Stomach (tissue), 9 donors: Measurements from ENCODE around the gene CAMSAP3. TPM values are rescaled to one million over a fixed set of nuclear protein-coding genes. Genes with fewer than 3 reads are reported as not detected.

ENCODE experiments used
- DNase-seq, 2 donors: peaks; one replicate each; pipeline versions ENCODE4 v3.0.0 to v3.0.0-alpha.2; 2013 to 2019
- H3K27ac ChIP-seq, 5 donors: fragments of 200-600 bp in 4 of 5; sonication (generic) in 4 of 5; one replicate each; pipeline ENCODE4 v1.5.1; 2013 to 2019; ENCODE audit warnings: mild to moderate bottlenecking in 1 of 5, moderate library complexity in 1 of 5
- H3K27me3 ChIP-seq, 3 donors: fragments of 200-600 bp; sonication (generic); one replicate each; pipeline ENCODE4 v1.5.1; 2017 to 2019; ENCODE audit warnings: mixed run types in 1 of 3
- H3K36me3 ChIP-seq, 4 donors: fragments of 200-600 bp; sonication (generic); 1 replicate in 3 of 4; 2 replicates in 1 of 4; pipeline ENCODE4 v1.5.1; 2016 to 2019
- H3K4me1 ChIP-seq, 4 donors: fragments of 200-600 bp; sonication (generic); one replicate each; pipeline ENCODE4 v1.5.1; 2016 to 2019
- H3K4me3 ChIP-seq, 4 donors: fragments of 200-600 bp; sonication (generic) in 3 of 4; one replicate each; pipeline ENCODE4 v1.5.1; 2016 to 2019; ENCODE audit warnings: mild to moderate bottlenecking in 1 of 4
- H3K9me3 ChIP-seq, 4 donors: fragments of 200-600 bp; sonication (generic); one replicate each; pipeline ENCODE4 v1.5.1; 2016 to 2019
- CTCF ChIP-seq, 7 experiments: fragments of 450-650 bp in 4 of 7; fragments of 200-600 bp in 3 of 7; sonication (generic) in 3 of 7; IDR thresholded peaks; one replicate each; pipeline ENCODE4 v1.5.1; 2016 to 2019; ENCODE audit warnings: antibody characterized with exemption in 7 of 7, control low read depth in 2 of 7, mild to moderate bottlenecking in 1 of 7
- EP300 ChIP-seq: sonication (generic); formaldehyde crosslinking; IDR thresholded peaks from one replicate; pipeline ENCODE4 v1.6.1; 2017; ENCODE audit warnings: antibody characterized with exemption
- POLR2A ChIP-seq, 4 donors: fragments of 450-650 bp; IDR thresholded peaks; one replicate each; pipeline ENCODE4 v1.6.1; 2016; ENCODE audit warnings: antibody characterized with exemption in 4 of 4, control low read depth in 2 of 4, mild to moderate bottlenecking in 1 of 4, moderate library complexity in 1 of 4
- POLR2AphosphoS5 ChIP-seq, 3 donors: sonication (generic); formaldehyde crosslinking; IDR thresholded peaks; one replicate each; pipeline ENCODE4 v1.6.1; 2016; ENCODE audit warnings: antibody characterized with exemption in 3 of 3
- WGBS, 5 donors: extraction: QIAGEN DNeasy Blood & Tissue Kit in 3 of 5; methylation state at CpG; one replicate each; pipeline versions ENCODE4 v1.1.5 to v1.1.7; 2013 to 2018; 5-methylcytosine and 5-hydroxymethylcytosine counted together
- intact Hi-C: fragments of 100-400 bp; cut with DNase I; formaldehyde crosslinking; loops from one replicate; pipeline ENCODE4 v1.15.1; 2023; ENCODE audit warnings: low total_unique reads
- polyA plus RNA-seq, 3 donors: library from polyadenylated mRNA; stranded (reverse); fragments of 200-250 nt; gene quantifications; one replicate each; pipeline ENCODE4 v1.2.3, GENCODE V29; 2013
- total RNA-seq, 5 donors: library from RNA; depleted of rRNA; stranded (reverse); fragments of >200 nt; gene quantifications; one replicate each; pipeline versions ENCODE4 v1.1.0 to v1.2.3, GENCODE V29; 2014 to 2016
- donor health status: healthy with polysubstance abuse.
- donor health status: Bipolar disorder and iron deficiency.
- donor health status: healthy.

Gene CAMSAP3
- total and polyA plus RNA-seq, 8 donors = 5.5 to 232 (median 32.2) TPM

GRCh38 chr19:7554990-7555864 is 40.4 kb upstream of the CAMSAP3 start:
- WGBS, 5 donors = 68 to 79% (median 76%) methylated on average over 26 to 62 of the region's 62 CpGs
- H3K27ac ChIP-seq = no peak overlapping the region
- H3K9me3 ChIP-seq = no peaks in the 10 kb centered on the region
- TF ChIP-seq EP300 (no peak), POLR2AphosphoS5 (IDR thresholded peaks at IDR 0.05) (no peak)
- DNase-seq = peak in 1 of 2 donors; percentile 65
- intact Hi-C loops = no loop called here
- peaks cover 0 to 13% (median 10%) of the 10 kb centered on the region in 4 donors for H3K4me1 ChIP-seq
- peaks cover 57 to 87% (median 84%) of the 10 kb centered on the region in 4 donors for H3K36me3 ChIP-seq
- H3K4me3 ChIP-seq = no peak overlapping the region
- H3K27me3 ChIP-seq = no peaks in the 10 kb centered on the region

- DNase-seq = no peak
- H3K4me3 ChIP-seq = no peak overlapping the region
- no peaks in the 10 kb centered on the region for H3K9me3 ChIP-seq
- peaks cover 62 to 89% (median 87%) of the 10 kb centered on the region in 4 donors for H3K36me3 ChIP-seq
- no peak overlapping the region for H3K27ac ChIP-seq
- intact Hi-C loops = no loop called here
- peaks cover 0 to 2% (median 0%) of the 10 kb centered on the region in 4 donors for H3K4me1 ChIP-seq
- 95 to 98% (median 97%) methylated on average over 21 to 54 of the region's 54 CpGs for WGBS, 5 donors
- H3K27me3 ChIP-seq = no peaks in the 10 kb centered on the region
- TF ChIP-seq POLR2A (IDR thresholded peaks at IDR 0.05) = no peak
- no peak for TF ChIP-seq CTCF (IDR thresholded peaks at IDR 0.05)
- TF ChIP-seq POLR2AphosphoS5 (IDR thresholded peaks at IDR 0.05) = no peak
- no peak for TF ChIP-seq EP300
Measured at GRCh38 chr19:7556696-7557315, 38.9 kb upstream of the CAMSAP3 start.

- Histone ChIP-seq H3K9me3 (no peaks in the 10 kb centered on the region), H3K27ac (no peak overlapping the region), H3K4me1 (no peaks in the 10 kb centered on the region), H3K4me3 (no peak overlapping the region), H3K27me3 (no peaks in the 10 kb centered on the region), H3K36me3 (peaks cover 60 to 91% (median 84%) of the 10 kb centered on the region in 4 donors)
- TF ChIP-seq CTCF (IDR thresholded peaks at IDR 0.05) = no peak
- no peak for TF ChIP-seq POLR2AphosphoS5 (IDR thresholded peaks at IDR 0.05)
- TF ChIP-seq POLR2A (IDR thresholded peaks at IDR 0.05) = no peak
- TF ChIP-seq EP300 = no peak
- DNase-seq = no peak
- 90 to 96% (median 93%) methylated on average over 9 to 18 of the region's 18 CpGs for WGBS, 5 donors
- intact Hi-C loops = no loop called here
Measured at GRCh38 chr19:7558667-7559066, 37.0 kb upstream of the CAMSAP3 start.

- H3K4me3 ChIP-seq = no peak overlapping the region
- intact Hi-C loops = no loop called here
- peaks cover 56 to 86% (median 80%) of the 10 kb centered on the region in 4 donors for H3K36me3 ChIP-seq
- no peaks in the 10 kb centered on the region for H3K4me1 ChIP-seq
- WGBS, 5 donors = 60 to 97% (median 71%) methylated on average over 4 of the region's 4 CpGs
- H3K9me3 ChIP-seq = no peaks in the 10 kb centered on the region
- no peak for DNase-seq
- no peak for TF ChIP-seq POLR2A (IDR thresholded peaks at IDR 0.05)
- no peak for TF ChIP-seq CTCF (IDR thresholded peaks at IDR 0.05)
- no peak for TF ChIP-seq POLR2AphosphoS5 (IDR thresholded peaks at IDR 0.05)
- TF ChIP-seq EP300 = no peak
- no peak overlapping the region for H3K27ac ChIP-seq
- no peaks in the 10 kb centered on the region for H3K27me3 ChIP-seq
Measured at GRCh38 chr19:7559102-7559501, 36.6 kb upstream of the CAMSAP3 start.
